Spleen (tissue), 7 donors: ENCODE results near the gene TMEM178B.

Experiments
- POLR2AphosphoS5 ChIP-seq, 3 donors: sonication (generic); formaldehyde crosslinking; IDR thresholded peaks; one replicate each; pipeline ENCODE4 v1.5.1; 2017; ENCODE audit warnings: antibody characterized with exemption in 3 of 3
- TF ChIP-seq, protein P1 (sequence below), 11 experiments: fragments of 200-600 bp in 7 of 11; fragments of 450-650 bp in 4 of 11; sonication (generic) in 4 of 11; IDR thresholded peaks in 8 of 11; conservative IDR thresholded peaks in 3 of 11; 1 replicate in 7 of 11; 2 replicates in 4 of 11; pipeline versions ENCODE4 v1.4.0 to v1.8.0; 2016 to 2021; ENCODE audit warnings: antibody characterized with exemption in 11 of 11, inconsistent platforms in 4 of 11, mild to moderate bottlenecking in 1 of 11
- donor health status: DM: no; HTN: no; CAD: no; lungs with moderate emphysema.
- donor health status: DM: no; HTN: no; CAD: no.
- donor health status: DM: no; HTN: no; CAD: no.

DNA sequence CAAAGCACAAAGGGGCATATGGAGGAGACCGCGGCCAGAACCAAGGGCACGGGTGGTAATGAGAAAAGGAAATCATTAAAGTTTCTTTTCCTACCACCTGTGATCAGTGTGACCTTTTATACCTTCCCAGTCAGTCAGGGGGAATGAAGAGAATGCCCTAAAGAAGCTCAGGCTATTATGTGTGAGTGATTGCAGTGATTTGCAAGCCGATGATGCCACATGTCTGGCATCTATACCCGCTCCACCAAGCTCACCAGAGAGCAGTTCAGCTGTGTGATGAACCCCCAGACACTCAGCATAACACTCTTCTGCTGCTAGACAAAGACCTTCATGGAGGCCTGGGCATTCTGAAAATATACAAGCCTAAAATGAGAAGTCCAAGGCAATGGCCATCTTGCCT lies 371.1 kb downstream of the TMEM178B start:
- TF ChIP-seq, protein P1, sequence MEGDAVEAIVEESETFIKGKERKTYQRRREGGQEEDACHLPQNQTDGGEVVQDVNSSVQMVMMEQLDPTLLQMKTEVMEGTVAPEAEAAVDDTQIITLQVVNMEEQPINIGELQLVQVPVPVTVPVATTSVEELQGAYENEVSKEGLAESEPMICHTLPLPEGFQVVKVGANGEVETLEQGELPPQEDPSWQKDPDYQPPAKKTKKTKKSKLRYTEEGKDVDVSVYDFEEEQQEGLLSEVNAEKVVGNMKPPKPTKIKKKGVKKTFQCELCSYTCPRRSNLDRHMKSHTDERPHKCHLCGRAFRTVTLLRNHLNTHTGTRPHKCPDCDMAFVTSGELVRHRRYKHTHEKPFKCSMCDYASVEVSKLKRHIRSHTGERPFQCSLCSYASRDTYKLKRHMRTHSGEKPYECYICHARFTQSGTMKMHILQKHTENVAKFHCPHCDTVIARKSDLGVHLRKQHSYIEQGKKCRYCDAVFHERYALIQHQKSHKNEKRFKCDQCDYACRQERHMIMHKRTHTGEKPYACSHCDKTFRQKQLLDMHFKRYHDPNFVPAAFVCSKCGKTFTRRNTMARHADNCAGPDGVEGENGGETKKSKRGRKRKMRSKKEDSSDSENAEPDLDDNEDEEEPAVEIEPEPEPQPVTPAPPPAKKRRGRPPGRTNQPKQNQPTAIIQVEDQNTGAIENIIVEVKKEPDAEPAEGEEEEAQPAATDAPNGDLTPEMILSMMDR (IDR thresholded peaks at IDR 0.05 in 8 of 11, conservative IDR thresholded peaks at IDR 0.05 in 3 of 11): no peak
- TF ChIP-seq POLR2AphosphoS5 (IDR thresholded peaks at IDR 0.05): no peak
